Calu3 (cell line): ENCODE measurements around the gene BET1L. TPM values are rescaled to one million over a fixed set of nuclear protein-coding genes. Genes with fewer than 3 reads are reported as not detected.

Source experiments
- BruUV-seq: library from RNA; stranded (reverse); fragments of 400-500 nt; replicated peaks from 2 replicates; lab custom pipeline; 2021; lab: Mats Ljungman, UMichigan
- CTCF ChIA-PET: fragments of 300-600 bp; sonication (Branson Sonifier 250); formaldehyde crosslinking; loops from one replicate; lab custom pipeline; 2022; ENCODE audit warnings: antibody characterized with exemption; lab: Charles Lee
- DNase-seq: peaks from one replicate; pipeline ENCODE4 v3.0.0; 2022
- H3K27ac Mint-ChIP-seq: one replicate; pipeline ENCODE4 v1.8.0; 2022; ENCODE audit warnings: mixed read lengths; ENCODE audit not compliant: unreplicated experiment
- H3K27me3 Mint-ChIP-seq: one replicate; pipeline ENCODE4 v1.8.0; 2022; ENCODE audit warnings: mixed read lengths; ENCODE audit not compliant: unreplicated experiment
- H3K36me3 Mint-ChIP-seq: one replicate; pipeline ENCODE4 v1.8.0; 2022; ENCODE audit warnings: mild to moderate bottlenecking, moderate library complexity, mixed read lengths; ENCODE audit not compliant: insufficient read depth, unreplicated experiment
- H3K4me1 Mint-ChIP-seq: one replicate; pipeline ENCODE4 v1.8.0; 2022; ENCODE audit warnings: mild to moderate bottlenecking, low read depth, mixed read lengths; ENCODE audit not compliant: unreplicated experiment
- H3K4me3 Mint-ChIP-seq: one replicate; pipeline ENCODE4 v1.8.0; 2022; ENCODE audit warnings: mild to moderate bottlenecking, low read depth, moderate library complexity, mixed read lengths; ENCODE audit not compliant: unreplicated experiment
- H3K9me3 Mint-ChIP-seq: one replicate; pipeline ENCODE4 v1.8.0; 2022; ENCODE audit warnings: low read depth, mixed read lengths; ENCODE audit not compliant: unreplicated experiment
- CTCF ChIP-seq: fragments of 200-600 bp; IDR thresholded peaks from one replicate; pipeline ENCODE4 v1.8.0; 2022; ENCODE audit warnings: antibody characterized with exemption; ENCODE audit not compliant: unreplicated experiment
- intact Hi-C: fragments of 100-400 bp; cut with micrococcal nuclease; formaldehyde crosslinking; loops from one replicate; pipeline ENCODE4 v1.10.0; 2022; ENCODE audit not compliant: unreplicated experiment
- total RNA-seq: library from RNA; stranded (reverse); gene quantifications from 2 replicates; pipeline ENCODE4 v1.2.3, GENCODE V29; 2022

BET1L gene
- total RNA-seq, 1 experiment from 2014 or later: 47.8 TPM

DNA sequence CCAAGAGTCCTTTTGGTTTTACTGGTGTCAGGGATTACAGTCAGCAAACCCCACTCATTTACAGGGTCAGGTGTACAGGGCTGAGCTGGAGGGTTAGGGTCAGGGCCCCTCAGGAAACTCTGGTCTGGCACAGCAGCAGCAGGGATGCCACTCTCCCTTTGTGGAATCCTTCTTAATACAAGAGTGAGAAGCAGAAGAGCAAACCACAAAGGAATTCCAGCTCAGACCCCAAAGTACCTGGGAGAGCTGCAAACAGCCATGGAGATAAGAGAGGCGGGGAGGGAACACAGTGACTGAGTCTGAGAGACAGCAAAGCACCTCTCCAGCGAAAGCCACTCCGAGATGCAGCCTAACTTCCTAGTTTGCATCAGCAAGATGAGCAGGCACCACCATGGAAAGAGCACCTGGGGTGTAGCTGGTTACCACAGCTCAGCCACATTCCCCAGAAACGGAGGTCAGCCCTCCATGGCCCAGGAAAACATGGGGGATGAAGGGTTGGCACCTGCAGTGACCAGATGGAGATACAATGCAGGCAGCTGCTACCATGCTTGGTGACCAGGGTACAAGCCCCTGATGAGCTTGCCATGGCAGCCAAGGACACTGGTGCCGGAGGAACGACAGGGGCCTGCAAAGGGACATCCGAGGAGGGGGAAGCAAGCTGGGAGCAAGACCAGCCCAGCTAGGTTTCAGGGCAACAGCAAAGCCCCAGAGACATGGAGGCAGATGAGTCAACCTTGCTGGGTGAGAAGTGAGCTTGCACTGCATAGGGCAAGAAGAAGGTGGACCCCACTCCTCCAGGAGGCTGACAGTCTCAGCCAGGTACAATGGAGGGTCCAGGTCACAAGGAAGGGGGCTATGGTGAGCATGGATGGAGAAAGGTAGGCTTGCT, 3.9 kb downstream of the BET1L start:
- no peak for TF ChIP-seq CTCF
- Mint-ChIP-seq H3K4me1 (no peaks in the 10 kb centered on the region), H3K4me3 (no peak overlapping the region), H3K36me3 (peaks cover 47% of the 10 kb centered on the region), H3K27me3 (no peaks in the 10 kb centered on the region), H3K27ac (no peak overlapping the region), H3K9me3 (peaks cover 2% of the 10 kb centered on the region)
- intact Hi-C loops: loop anchor here (10.0 kb wide), 1 partner anchor 312 kb away; no protein-coding TSS in a partner anchor
- BruUV-seq: no TSS peak
- DNase-seq: no peak
- CTCF ChIA-PET: no interaction called here

DNA sequence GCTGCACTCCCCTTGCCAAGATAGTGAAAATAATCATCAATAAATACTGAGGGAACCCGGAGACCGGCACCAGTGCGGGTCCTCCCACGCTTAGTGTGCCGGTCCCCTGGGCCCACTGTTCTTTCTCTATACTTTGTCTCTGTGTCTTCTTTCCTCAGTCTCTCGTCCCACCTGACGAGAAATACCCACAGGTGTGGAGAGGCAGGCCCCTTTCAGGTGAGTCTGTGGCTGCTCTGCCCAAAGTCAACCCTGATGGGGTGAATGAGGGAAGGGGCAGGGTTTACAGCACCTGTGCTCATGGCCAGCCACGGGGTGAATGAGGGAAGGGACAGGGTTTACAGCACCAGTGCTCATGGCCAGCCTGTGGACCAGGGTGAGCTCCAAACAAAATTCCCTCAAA, 4.7 kb downstream of the BET1L start:
- Mint-ChIP-seq H3K36me3 (peaks cover 44% of the 10 kb centered on the region), H3K4me3 (no peak overlapping the region), H3K4me1 (no peaks in the 10 kb centered on the region), H3K27me3 (no peaks in the 10 kb centered on the region), H3K27ac (no peak overlapping the region), H3K9me3 (peaks cover 2% of the 10 kb centered on the region)
- intact Hi-C loops: loop anchor here (10.0 kb wide), 1 partner anchor 312 kb away; no protein-coding TSS in a partner anchor
- BruUV-seq: no TSS peak
- no peak for DNase-seq
- CTCF ChIA-PET: no interaction called here
- no peak for TF ChIP-seq CTCF

DNA sequence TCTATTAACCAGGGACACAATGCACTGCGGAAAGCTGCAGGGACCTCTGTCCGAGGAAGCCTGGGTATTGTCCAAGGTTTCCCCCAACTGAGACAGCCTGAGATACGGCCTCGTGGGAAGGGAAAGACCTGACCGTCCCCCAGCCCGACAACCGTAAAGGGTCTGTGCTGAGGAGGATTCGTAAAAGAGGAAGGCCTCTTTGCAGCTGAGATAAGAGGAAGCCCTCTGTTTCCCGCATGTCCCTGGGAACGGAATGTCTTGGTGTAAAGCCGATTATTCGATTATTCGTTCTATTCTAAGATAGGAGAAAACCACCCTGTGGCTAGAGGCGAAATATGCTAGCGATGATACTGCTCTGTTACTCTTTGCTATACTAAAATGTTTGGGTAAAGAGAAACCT, 5.2 kb downstream of the BET1L start:
- no peak overlapping the region for H3K4me3 Mint-ChIP-seq
- intact Hi-C loops: loop anchor here (10.0 kb wide), 1 partner anchor 313 kb away; no protein-coding TSS in a partner anchor
- H3K27ac Mint-ChIP-seq: no peak overlapping the region
- no TSS peak for BruUV-seq
- H3K4me1 Mint-ChIP-seq: no peaks in the 10 kb centered on the region
- no peak for DNase-seq
- H3K27me3 Mint-ChIP-seq: no peaks in the 10 kb centered on the region
- TF ChIP-seq CTCF: no peak
- H3K9me3 Mint-ChIP-seq: peaks cover 2% of the 10 kb centered on the region
- CTCF ChIA-PET: no interaction called here
- H3K36me3 Mint-ChIP-seq: peaks cover 38% of the 10 kb centered on the region

GRCh38 chr11:200224-201003, 6.8 kb downstream of the BET1L start:
- H3K27me3 Mint-ChIP-seq: no peaks in the 10 kb centered on the region

More at GRCh38 chr11:200224-201003, 6.8 kb downstream of the BET1L start:
- CTCF ChIA-PET: no interaction called here
- Mint-ChIP-seq H3K4me3 (no peak overlapping the region), H3K36me3 (peaks cover 25% of the 10 kb centered on the region), H3K27ac (no peak overlapping the region), H3K9me3 (peaks cover 2% of the 10 kb centered on the region), H3K4me1 (no peaks in the 10 kb centered on the region)
- intact Hi-C loops: loop anchor here (10.0 kb wide), 1 partner anchor 314 kb away; no protein-coding TSS in a partner anchor
- no peak for TF ChIP-seq CTCF
- DNase-seq: no peak
- no TSS peak for BruUV-seq
